ENCODE data around the gene VAV3. TPM values are rescaled to one million over a fixed set of nuclear protein-coding genes. Genes with fewer than 3 reads are reported as not detected.

Gene VAV3
- total RNA-seq, 1 experiment from 2014 or later: 0.57 TPM

DNA sequence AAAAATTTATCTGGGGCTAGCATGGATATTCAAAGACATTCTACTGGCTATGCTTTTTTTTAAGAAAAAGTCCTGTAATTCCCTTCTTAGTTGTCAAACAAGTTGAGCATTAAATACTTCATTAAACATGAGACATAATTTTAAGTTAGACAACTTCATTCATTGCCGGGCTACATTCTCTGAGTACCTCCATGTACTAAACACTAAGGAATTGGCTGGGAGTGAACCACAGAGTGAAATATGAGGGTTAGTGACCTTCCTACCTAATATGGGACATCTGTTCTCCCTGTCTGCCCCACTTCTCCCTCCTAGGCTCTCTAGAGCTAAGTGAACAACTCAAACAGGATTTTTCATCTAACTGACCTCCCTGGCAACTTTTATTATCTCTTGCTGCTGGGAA, 370.4 kb downstream of the VAV3 start:
- no peaks in the 10 kb centered on the region for H3K36me3 Mint-ChIP-seq (ENCODE audit: insufficient read depth, unreplicated experiment)
- ChIA-PET POLR2A (no interaction called here), CTCF (no interaction called here)
- Histone ChIP-seq H3K9me3 (no peaks in the 10 kb centered on the region), H3K36me3 (ENCODE audit: control insufficient read depth, insufficient read depth, low read length) (no peaks in the 10 kb centered on the region), H3K27me3 (replicated peaks; ENCODE audit: control insufficient read depth, insufficient read depth, low read length) (no peaks in the 10 kb centered on the region), H3K4me1 (peaks cover 15% of the 10 kb centered on the region), H3K4me3 (ENCODE audit: low read depth, low read length) (no peak overlapping the region)
- H3K4me1 Mint-ChIP-seq (ENCODE audit: low read depth, unreplicated experiment): peaks cover 14% of the 10 kb centered on the region
- H3K27me3 Mint-ChIP-seq (ENCODE audit: insufficient read depth, unreplicated experiment): no peaks in the 10 kb centered on the region
- no peak overlapping the region for H3K4me3 Mint-ChIP-seq (ENCODE audit: unreplicated experiment)
- BruUV-seq (replicated peaks): no TSS peak
- TF ChIP-seq, protein P1, sequence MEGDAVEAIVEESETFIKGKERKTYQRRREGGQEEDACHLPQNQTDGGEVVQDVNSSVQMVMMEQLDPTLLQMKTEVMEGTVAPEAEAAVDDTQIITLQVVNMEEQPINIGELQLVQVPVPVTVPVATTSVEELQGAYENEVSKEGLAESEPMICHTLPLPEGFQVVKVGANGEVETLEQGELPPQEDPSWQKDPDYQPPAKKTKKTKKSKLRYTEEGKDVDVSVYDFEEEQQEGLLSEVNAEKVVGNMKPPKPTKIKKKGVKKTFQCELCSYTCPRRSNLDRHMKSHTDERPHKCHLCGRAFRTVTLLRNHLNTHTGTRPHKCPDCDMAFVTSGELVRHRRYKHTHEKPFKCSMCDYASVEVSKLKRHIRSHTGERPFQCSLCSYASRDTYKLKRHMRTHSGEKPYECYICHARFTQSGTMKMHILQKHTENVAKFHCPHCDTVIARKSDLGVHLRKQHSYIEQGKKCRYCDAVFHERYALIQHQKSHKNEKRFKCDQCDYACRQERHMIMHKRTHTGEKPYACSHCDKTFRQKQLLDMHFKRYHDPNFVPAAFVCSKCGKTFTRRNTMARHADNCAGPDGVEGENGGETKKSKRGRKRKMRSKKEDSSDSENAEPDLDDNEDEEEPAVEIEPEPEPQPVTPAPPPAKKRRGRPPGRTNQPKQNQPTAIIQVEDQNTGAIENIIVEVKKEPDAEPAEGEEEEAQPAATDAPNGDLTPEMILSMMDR (IDR thresholded peaks at IDR 0.05; ENCODE audit: insufficient read depth in 1 of 2, low read depth in 1 of 2, low read length in 1 of 2, severe bottlenecking in 1 of 2, unreplicated experiment in 1 of 2): no peak
- H3K9me3 Mint-ChIP-seq (ENCODE audit: unreplicated experiment): no peaks in the 10 kb centered on the region
- no peak overlapping the region for H3K27ac Mint-ChIP-seq (ENCODE audit: unreplicated experiment)
- DNase-seq: no peak
- intact Hi-C loops (cut with micrococcal nuclease; ENCODE audit: unreplicated experiment): no loop called here

DNA sequence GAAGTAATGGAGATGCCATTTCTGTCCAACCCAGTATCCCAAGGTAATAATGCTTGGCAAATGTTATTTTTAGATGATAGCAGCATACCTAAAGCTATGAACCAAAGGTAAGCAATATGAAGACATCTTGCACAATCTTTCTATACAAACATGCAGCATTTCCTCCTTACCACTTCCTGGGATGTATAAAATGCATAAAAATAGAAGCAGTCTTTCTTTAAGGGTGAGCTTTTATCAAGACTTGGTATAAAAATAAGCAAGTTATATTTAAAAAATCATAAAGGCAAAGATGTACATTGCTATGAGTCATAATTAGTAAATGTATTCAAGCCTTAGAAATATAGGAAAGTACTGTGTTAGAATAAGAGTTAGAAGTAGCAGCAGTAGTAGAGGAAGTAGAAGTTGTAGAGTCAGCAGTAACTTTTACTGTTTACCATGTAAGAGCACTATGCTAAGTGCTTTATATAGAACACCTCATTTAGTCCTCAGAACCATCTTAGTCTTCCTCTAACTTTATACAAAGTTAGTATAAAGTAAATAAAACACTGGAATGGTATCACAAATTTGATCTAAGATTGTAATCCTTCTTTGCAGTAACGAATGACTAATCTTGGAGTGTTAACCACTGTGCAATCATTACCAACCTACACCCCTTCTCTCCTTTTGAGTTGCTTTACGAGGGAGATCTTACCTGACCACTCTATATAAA, 371.3 kb downstream of the VAV3 start:
- no peak overlapping the region for H3K4me3 Mint-ChIP-seq (ENCODE audit: unreplicated experiment)
- H3K27me3 ChIP-seq (replicated peaks; ENCODE audit: control insufficient read depth, insufficient read depth, low read length): no peaks in the 10 kb centered on the region
- peaks cover 8% of the 10 kb centered on the region; the same call in 1 of the 2 replicates for H3K4me1 ChIP-seq
- TF ChIP-seq, protein P1 (IDR thresholded peaks at IDR 0.05; ENCODE audit: insufficient read depth in 1 of 2, low read depth in 1 of 2, low read length in 1 of 2, severe bottlenecking in 1 of 2, unreplicated experiment in 1 of 2): no peak
- DNase-seq: no peak
- H3K4me3 ChIP-seq (ENCODE audit: low read depth, low read length): no peak overlapping the region
- no peaks in the 10 kb centered on the region for H3K9me3 Mint-ChIP-seq (ENCODE audit: unreplicated experiment)
- POLR2A ChIA-PET: no interaction called here
- no peaks in the 10 kb centered on the region for H3K27me3 Mint-ChIP-seq (ENCODE audit: insufficient read depth, unreplicated experiment)
- H3K4me1 Mint-ChIP-seq (ENCODE audit: low read depth, unreplicated experiment): peaks cover 8% of the 10 kb centered on the region
- no peak overlapping the region for H3K27ac Mint-ChIP-seq (ENCODE audit: unreplicated experiment)
- no TSS peak for BruUV-seq (replicated peaks)
- no peaks in the 10 kb centered on the region for H3K9me3 ChIP-seq
- H3K36me3 ChIP-seq (ENCODE audit: control insufficient read depth, insufficient read depth, low read length): no peaks in the 10 kb centered on the region
- no peaks in the 10 kb centered on the region for H3K36me3 Mint-ChIP-seq (ENCODE audit: insufficient read depth, unreplicated experiment)
- CTCF ChIA-PET: no interaction called here
- intact Hi-C loops (cut with micrococcal nuclease; ENCODE audit: unreplicated experiment): no loop called here

DNA sequence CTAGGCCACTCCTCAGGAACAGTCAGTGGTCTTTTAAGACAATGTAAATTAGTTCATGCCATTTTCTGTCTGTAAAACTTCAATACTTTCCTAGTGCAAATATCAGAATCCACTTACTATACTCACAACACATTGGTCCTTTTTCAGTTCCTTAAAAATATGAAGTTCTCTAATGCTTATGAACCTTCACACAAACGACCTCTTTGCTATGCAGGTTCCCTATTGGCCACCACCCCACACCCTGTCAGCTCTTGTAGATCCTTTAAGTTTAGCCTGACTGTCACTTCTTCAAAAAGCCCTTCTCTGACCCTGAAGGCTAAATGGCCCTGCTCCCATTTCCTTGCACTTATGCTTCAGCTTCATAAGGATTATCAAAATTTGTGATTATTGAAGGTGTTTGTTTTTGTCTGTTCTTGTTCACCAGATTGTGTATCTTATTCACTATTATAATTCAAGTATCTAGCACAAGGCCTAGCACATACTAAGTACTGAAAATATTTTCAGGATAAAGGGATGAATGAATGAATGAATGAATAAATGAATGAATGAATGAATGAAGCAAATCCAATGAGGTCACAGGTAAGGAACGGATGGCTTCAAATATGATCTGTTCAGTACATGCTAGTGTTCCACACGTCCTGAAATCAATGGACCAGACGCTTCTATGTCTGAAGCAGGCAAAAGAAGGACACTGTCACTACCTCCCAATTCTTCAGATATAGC, 373.9 kb downstream of the VAV3 start:
- Mint-ChIP-seq H3K4me3 (ENCODE audit: unreplicated experiment) (no peak overlapping the region), H3K4me1 (ENCODE audit: low read depth, unreplicated experiment) (no peaks in the 10 kb centered on the region), H3K36me3 (ENCODE audit: insufficient read depth, unreplicated experiment) (no peaks in the 10 kb centered on the region), H3K9me3 (ENCODE audit: unreplicated experiment) (no peaks in the 10 kb centered on the region), H3K27me3 (ENCODE audit: insufficient read depth, unreplicated experiment) (no peaks in the 10 kb centered on the region), H3K27ac (ENCODE audit: unreplicated experiment) (no peak overlapping the region)
- no peak for DNase-seq
- Histone ChIP-seq H3K4me3 (ENCODE audit: low read depth, low read length) (no peak overlapping the region), H3K9me3 (no peaks in the 10 kb centered on the region), H3K27me3 (replicated peaks; ENCODE audit: control insufficient read depth, insufficient read depth, low read length) (no peaks in the 10 kb centered on the region), H3K4me1 (no peaks in the 10 kb centered on the region), H3K36me3 (ENCODE audit: control insufficient read depth, insufficient read depth, low read length) (no peaks in the 10 kb centered on the region)
- TF ChIP-seq, protein P1 (IDR thresholded peaks at IDR 0.05; ENCODE audit: insufficient read depth in 1 of 2, low read depth in 1 of 2, low read length in 1 of 2, severe bottlenecking in 1 of 2, unreplicated experiment in 1 of 2): no peak
- intact Hi-C loops (cut with micrococcal nuclease; ENCODE audit: unreplicated experiment): no loop called here
- POLR2A ChIA-PET: no interaction called here
- CTCF ChIA-PET: no interaction called here
- BruUV-seq (replicated peaks): no TSS peak

Data from Caco-2 (cell line).